ENCODE data around the gene EIF4G1.

DNA sequence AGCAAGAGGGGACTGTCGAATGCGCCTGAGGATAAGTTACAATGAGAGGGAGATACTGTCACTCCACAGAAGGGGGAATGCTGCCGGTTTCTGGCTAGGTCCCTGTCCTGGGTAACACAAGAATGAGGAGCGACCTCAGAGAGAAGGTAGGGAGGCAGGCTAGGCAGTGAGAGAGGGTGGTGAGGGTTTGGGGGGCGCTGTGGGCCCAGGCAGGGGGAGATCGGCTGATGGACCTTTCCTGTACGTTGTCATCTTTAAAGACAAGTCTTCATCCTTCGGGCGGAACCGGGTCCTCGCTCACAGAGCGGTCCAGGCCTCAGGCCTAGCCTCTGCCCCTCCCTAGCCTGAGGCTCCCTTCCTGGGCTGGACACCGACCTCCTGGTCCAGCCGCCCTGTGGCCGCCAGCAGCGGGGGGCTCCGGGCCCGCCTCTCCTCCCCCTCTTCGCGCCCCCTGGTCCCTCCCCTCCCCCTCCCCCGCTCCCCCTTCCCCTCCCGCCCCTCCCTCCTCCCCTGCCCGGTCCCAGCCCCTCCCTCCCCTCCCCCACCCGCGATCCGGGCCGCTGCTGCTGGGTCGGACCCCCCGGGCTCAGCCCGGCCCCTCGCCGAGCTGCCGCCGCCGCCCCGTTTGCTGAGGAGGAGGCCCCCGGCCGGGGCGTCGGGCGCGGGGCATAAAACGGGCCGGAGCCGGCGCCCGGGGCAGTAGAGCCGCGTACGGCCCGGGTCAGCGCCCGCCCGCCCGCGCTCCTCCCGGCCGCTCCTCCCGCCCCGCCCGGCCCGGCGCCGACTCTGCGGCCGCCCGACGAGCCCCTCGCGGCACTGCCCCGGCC is 65.2 kb downstream of the EIF4G1 start, which contains the start of gene CHRD:
- TF ChIP-seq, protein P1, sequence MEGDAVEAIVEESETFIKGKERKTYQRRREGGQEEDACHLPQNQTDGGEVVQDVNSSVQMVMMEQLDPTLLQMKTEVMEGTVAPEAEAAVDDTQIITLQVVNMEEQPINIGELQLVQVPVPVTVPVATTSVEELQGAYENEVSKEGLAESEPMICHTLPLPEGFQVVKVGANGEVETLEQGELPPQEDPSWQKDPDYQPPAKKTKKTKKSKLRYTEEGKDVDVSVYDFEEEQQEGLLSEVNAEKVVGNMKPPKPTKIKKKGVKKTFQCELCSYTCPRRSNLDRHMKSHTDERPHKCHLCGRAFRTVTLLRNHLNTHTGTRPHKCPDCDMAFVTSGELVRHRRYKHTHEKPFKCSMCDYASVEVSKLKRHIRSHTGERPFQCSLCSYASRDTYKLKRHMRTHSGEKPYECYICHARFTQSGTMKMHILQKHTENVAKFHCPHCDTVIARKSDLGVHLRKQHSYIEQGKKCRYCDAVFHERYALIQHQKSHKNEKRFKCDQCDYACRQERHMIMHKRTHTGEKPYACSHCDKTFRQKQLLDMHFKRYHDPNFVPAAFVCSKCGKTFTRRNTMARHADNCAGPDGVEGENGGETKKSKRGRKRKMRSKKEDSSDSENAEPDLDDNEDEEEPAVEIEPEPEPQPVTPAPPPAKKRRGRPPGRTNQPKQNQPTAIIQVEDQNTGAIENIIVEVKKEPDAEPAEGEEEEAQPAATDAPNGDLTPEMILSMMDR (IDR thresholded peaks at IDR 0.05 in 4 of 5, conservative IDR thresholded peaks at IDR 0.05 in 1 of 5), result no peak
- no peak for TF ChIP-seq POLR2A (IDR thresholded peaks at IDR 0.05)

Measured in gastrocnemius medialis (tissue), 4 donors.